ENCODE measurements around the gene NPLOC4.

The NPLOC4 gene

DNA sequence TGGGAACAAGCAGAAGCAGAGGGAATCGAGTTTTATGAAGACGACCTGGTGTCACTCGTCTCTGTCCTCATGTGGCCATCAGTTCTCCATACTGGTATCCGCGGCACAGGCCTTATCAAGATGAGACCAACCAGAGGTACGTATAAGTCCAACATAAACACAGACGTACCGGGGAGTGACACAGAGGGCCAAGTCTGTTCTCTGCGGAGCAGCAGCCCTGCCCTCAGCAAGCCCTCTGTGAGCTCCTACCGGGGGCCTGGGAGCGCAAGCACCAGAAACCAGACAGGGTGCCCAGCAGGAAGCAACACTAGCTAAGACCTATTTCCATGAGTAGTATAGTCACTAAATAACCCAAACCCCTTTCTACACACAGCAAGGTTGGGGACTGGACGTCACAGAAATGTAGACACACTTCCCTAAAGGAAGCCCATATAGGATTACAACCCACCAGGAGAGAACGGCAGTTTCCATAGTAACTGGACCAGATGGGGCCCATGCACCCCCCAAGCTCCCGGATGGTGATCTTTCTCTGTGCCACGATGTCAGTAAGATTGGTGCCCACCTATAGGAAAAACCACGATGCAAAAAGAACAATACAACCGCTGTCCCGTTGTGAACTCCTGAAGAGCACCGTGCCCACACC lies 45.8 kb upstream of the NPLOC4 start:
- peaks cover 15% of the 10 kb centered on the region; the same call in 1 of the 2 replicates for H3K36me3 ChIP-seq (ENCODE audit: insufficient read depth, low read length)
- 0 out of 2 replicates have a peak overlapping the region, but pooled peaks have one; percentile 77 for H2AFZ ChIP-seq (ENCODE audit: low read length)
- peak overlapping the region; percentile 91 for H3K9ac ChIP-seq (ENCODE audit: low read depth, low read length, poor library complexity, severe bottlenecking)
- peaks cover 15% of the 10 kb centered on the region for H3K4me1 ChIP-seq (ENCODE audit: insufficient read depth, low read length, poor library complexity, severe bottlenecking)
- no peaks in the 10 kb centered on the region for H3K9me3 ChIP-seq (ENCODE audit: insufficient read depth, low read depth, low read length)
- peak overlapping the region; percentile 91 for H3K4me3 ChIP-seq (ENCODE audit: low read length, poor library complexity, severe bottlenecking)
- no peaks in the 10 kb centered on the region for H3K9me2 ChIP-seq (replicated peaks; ENCODE audit: low read depth, low read length)
- peak overlapping the region; percentile 86 for H3K4me2 ChIP-seq (ENCODE audit: low read depth, low read length, poor library complexity, severe bottlenecking)
- H3K27me3 ChIP-seq (ENCODE audit: insufficient read depth, low read length, poor library complexity, severe bottlenecking): no peaks in the 10 kb centered on the region
- peaks cover 70% of the 10 kb centered on the region for H3K79me2 ChIP-seq (ENCODE audit: insufficient read depth, low read length)
- H3F3A ChIP-seq (ENCODE audit: low read depth): no peaks in the 10 kb centered on the region
- TF ChIP-seq, protein P1, sequence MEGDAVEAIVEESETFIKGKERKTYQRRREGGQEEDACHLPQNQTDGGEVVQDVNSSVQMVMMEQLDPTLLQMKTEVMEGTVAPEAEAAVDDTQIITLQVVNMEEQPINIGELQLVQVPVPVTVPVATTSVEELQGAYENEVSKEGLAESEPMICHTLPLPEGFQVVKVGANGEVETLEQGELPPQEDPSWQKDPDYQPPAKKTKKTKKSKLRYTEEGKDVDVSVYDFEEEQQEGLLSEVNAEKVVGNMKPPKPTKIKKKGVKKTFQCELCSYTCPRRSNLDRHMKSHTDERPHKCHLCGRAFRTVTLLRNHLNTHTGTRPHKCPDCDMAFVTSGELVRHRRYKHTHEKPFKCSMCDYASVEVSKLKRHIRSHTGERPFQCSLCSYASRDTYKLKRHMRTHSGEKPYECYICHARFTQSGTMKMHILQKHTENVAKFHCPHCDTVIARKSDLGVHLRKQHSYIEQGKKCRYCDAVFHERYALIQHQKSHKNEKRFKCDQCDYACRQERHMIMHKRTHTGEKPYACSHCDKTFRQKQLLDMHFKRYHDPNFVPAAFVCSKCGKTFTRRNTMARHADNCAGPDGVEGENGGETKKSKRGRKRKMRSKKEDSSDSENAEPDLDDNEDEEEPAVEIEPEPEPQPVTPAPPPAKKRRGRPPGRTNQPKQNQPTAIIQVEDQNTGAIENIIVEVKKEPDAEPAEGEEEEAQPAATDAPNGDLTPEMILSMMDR (conservative IDR thresholded peaks at IDR 0.05; ENCODE audit: low read length): no peak
- TF ChIP-seq EZH2phosphoT487 (IDR thresholded peaks at IDR 0.05; ENCODE audit: borderline replicate concordance): no peak
- H4K20me1 ChIP-seq (ENCODE audit: insufficient read depth, low read length, poor library complexity, severe bottlenecking): peaks cover 20% of the 10 kb centered on the region

DNA sequence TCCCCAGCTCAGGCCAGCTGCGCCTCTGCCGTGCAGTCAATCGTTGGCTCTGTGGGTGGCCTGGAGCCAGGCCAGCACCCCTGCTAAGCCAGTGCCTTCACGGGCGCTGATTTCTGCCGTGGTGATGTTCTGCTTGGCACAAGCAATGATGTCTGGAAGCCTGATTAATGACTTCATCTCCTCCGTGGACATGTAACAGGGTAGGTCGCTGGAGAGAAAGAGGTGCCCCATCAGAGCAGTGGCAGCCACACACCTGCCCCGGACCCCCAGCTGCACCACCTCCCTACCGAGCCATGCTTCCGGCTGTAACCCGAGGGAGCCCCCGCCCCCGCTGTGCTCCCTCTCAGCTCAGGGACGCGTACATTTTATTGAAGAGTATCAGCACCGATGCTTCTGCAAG lies 44.8 kb upstream of the NPLOC4 start:
- H3K4me1 ChIP-seq (ENCODE audit: insufficient read depth, low read length, poor library complexity, severe bottlenecking): peaks cover 15% of the 10 kb centered on the region
- no peak overlapping the region for H2AFZ ChIP-seq (ENCODE audit: low read length)
- H3K4me3 ChIP-seq (ENCODE audit: low read length, poor library complexity, severe bottlenecking): no peak overlapping the region
- no peaks in the 10 kb centered on the region for H3K9me3 ChIP-seq (ENCODE audit: insufficient read depth, low read depth, low read length)
- no peaks in the 10 kb centered on the region for H3K9me2 ChIP-seq (replicated peaks; ENCODE audit: low read depth, low read length)
- peak overlapping the region; percentile 86 for H3K4me2 ChIP-seq (ENCODE audit: low read depth, low read length, poor library complexity, severe bottlenecking)
- TF ChIP-seq, protein P1 (conservative IDR thresholded peaks at IDR 0.05; ENCODE audit: low read length): no peak
- TF ChIP-seq EZH2phosphoT487 (IDR thresholded peaks at IDR 0.05; ENCODE audit: borderline replicate concordance): no peak
- peaks cover 6% of the 10 kb centered on the region; the same call in 1 of the 2 replicates for H3K36me3 ChIP-seq (ENCODE audit: insufficient read depth, low read length)
- H3F3A ChIP-seq (ENCODE audit: low read depth): no peaks in the 10 kb centered on the region
- peaks cover 60% of the 10 kb centered on the region for H3K79me2 ChIP-seq (ENCODE audit: insufficient read depth, low read length)
- H4K20me1 ChIP-seq (ENCODE audit: insufficient read depth, low read length, poor library complexity, severe bottlenecking): peaks cover 20% of the 10 kb centered on the region
- no peaks in the 10 kb centered on the region for H3K27me3 ChIP-seq (ENCODE audit: insufficient read depth, low read length, poor library complexity, severe bottlenecking)
- H3K9ac ChIP-seq (ENCODE audit: low read depth, low read length, poor library complexity, severe bottlenecking): peak overlapping the region; percentile 91

DNA sequence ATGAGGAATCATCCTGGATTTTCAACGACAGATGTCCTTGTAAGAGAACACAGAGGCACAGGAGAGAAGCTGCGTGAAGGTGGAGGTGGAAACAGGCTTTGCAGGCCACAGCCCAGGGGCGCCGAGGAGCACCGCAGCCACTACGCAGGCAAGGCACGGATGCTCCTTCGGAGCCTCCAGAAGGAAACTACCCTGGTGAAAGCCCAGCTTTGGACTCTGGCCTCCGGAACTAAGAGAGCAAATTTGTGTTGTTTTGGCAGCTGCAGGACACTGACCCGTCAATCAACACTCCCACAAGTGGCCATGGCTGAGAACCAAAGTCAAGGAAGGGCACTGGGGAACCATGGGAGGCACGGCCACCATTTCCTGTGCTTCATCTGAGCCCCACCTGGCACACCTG lies 43.2 kb upstream of the NPLOC4 start:
- H3K9me2 ChIP-seq (replicated peaks; ENCODE audit: low read depth, low read length): no peaks in the 10 kb centered on the region
- TF ChIP-seq, protein P1 (conservative IDR thresholded peaks at IDR 0.05; ENCODE audit: low read length): no peak
- TF ChIP-seq EZH2phosphoT487 (IDR thresholded peaks at IDR 0.05; ENCODE audit: borderline replicate concordance): no peak
- no peaks in the 10 kb centered on the region for H3F3A ChIP-seq (ENCODE audit: low read depth)
- no peak overlapping the region for H3K4me2 ChIP-seq (ENCODE audit: low read depth, low read length, poor library complexity, severe bottlenecking)
- no peaks in the 10 kb centered on the region for H3K36me3 ChIP-seq (ENCODE audit: insufficient read depth, low read length)
- no peak overlapping the region for H2AFZ ChIP-seq (ENCODE audit: low read length)
- H3K4me3 ChIP-seq (ENCODE audit: low read length, poor library complexity, severe bottlenecking): no peak overlapping the region
- no peak overlapping the region for H3K9ac ChIP-seq (ENCODE audit: low read depth, low read length, poor library complexity, severe bottlenecking)
- peaks cover 9% of the 10 kb centered on the region for H3K4me1 ChIP-seq (ENCODE audit: insufficient read depth, low read length, poor library complexity, severe bottlenecking)
- H3K79me2 ChIP-seq (ENCODE audit: insufficient read depth, low read length): peaks cover 45% of the 10 kb centered on the region
- peaks cover 14% of the 10 kb centered on the region for H4K20me1 ChIP-seq (ENCODE audit: insufficient read depth, low read length, poor library complexity, severe bottlenecking)
- no peaks in the 10 kb centered on the region for H3K9me3 ChIP-seq (ENCODE audit: insufficient read depth, low read depth, low read length)
- H3K27me3 ChIP-seq (ENCODE audit: insufficient read depth, low read length, poor library complexity, severe bottlenecking): no peaks in the 10 kb centered on the region

Measured in Loucy (cell line).